Measurements from ENCODE around the gene UCMA.

DNA sequence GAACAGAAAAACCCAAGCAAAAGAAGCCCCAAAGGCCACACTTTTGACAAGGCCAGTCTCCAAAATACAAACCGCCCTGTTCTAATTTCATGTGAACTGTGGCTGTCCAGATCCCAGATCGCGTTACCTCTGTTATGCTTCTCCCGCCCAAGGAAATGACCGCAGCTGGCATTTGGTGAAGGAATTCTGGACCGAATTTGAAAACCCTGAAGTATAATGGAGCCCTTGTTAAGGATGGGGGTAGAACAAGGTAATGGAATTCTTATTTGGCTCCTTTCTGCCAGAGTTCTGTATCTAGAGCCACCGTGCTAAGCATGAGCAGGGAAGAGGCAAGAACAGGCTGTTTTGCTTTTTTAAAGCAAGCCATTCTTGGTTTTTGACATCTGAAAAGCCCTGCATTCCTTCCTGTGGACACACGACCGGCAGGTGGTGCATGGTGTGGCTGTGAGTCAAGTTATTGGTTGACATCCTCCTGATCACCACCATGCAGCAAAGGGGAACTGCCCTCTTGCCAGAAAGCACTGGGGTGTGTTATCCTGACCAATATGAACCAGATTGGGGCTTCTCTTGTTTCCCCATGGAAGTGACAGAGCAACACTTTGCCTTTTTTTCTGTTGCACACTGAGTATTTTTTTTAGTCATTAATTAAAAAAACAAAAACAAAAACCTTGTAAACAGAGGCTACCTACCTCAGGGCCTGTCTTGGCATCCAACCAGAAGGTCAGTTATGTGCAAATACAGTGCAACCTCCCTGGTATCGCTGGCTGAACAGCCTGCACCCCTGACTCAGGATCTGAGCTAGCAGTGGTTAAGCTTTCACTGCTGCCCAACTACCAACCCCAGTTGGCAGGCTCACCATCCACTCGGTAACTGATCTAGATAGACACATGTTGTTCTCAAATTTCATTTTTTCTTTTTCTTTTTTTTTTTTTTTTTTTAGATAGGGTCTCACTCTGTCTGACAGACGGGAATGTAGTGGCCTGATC lies 14.2 kb downstream of the UCMA start:
- TF ChIP-seq POLR2AphosphoS5 (IDR thresholded peaks at IDR 0.05) = peak in 1 of 3 donors; percentile 46
- TF ChIP-seq, protein P1, sequence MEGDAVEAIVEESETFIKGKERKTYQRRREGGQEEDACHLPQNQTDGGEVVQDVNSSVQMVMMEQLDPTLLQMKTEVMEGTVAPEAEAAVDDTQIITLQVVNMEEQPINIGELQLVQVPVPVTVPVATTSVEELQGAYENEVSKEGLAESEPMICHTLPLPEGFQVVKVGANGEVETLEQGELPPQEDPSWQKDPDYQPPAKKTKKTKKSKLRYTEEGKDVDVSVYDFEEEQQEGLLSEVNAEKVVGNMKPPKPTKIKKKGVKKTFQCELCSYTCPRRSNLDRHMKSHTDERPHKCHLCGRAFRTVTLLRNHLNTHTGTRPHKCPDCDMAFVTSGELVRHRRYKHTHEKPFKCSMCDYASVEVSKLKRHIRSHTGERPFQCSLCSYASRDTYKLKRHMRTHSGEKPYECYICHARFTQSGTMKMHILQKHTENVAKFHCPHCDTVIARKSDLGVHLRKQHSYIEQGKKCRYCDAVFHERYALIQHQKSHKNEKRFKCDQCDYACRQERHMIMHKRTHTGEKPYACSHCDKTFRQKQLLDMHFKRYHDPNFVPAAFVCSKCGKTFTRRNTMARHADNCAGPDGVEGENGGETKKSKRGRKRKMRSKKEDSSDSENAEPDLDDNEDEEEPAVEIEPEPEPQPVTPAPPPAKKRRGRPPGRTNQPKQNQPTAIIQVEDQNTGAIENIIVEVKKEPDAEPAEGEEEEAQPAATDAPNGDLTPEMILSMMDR (IDR thresholded peaks at IDR 0.05) = peak in 1 of 3 donors; percentile 42
- TF ChIP-seq POLR2A (IDR thresholded peaks at IDR 0.05) = no peak

Data from breast epithelium (tissue), 3 donors.